GM18499 (cell line): Measurements from ENCODE around the gene HSPA12A.
"Not testable (repeated sequence)": the region's sequence is repeated elsewhere in the genome, so short reads cannot be mapped to it uniquely, and the experiment has no call there.

Experiments used
- ATAC-seq: cut with Tn5 transposase; IDR thresholded peaks from one replicate; pipeline ENCODE4 v1.9.1; 2021; ENCODE audit warnings: moderate number of reproducible peaks; ENCODE audit not compliant: insufficient read depth, unreplicated experiment

HSPA12A gene

GRCh38 chr10:116720668-116721546, 21.5 kb downstream of the HSPA12A start:
- ATAC-seq = no peak

DNA sequence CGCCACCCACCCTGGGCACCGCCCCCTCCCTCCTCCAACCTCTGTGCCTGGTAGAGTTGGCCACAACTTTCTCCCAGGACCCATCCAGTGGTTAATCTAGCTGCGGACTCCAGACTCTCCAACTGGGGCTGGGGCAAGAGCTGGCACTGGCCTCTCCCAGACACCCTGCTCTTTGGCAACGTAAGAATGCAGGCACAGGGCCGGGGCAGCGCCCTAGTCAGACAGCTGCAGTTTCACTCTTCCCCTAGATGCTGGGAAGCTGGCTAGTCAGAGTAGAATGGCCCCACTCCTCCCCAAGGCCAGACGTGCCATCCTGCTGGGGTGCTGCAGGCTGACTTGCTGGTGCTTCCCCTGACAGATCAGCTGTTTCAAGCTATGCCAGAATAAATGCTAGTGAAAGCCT, 22.1 kb downstream of the HSPA12A start:
- ATAC-seq = no peak

DNA sequence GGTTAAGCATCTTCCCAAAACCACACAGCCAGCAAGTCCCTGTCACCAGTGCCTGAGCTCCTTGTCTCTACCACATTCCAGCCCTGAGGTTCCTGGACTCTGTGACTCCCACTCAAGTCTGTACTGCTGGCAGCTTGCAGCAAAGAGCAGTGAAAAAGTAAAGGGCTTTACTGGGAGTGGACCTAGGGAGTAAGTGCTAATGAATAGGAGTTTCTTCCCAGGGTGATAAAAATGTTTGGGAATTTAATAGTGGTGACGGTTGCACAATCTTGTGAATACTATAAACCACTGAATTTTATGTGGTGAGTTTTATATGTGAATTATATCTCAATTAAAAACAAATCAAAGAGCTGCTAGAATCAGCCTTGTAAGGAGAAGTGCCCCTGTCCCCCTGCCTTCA, 22.6 kb downstream of the HSPA12A start:
- no peak for ATAC-seq

GRCh38 chr10:116718058-116718457, 24.3 kb downstream of the HSPA12A start:
- no peak for ATAC-seq

GRCh38 chr10:116716381-116716780, 26.0 kb downstream of the HSPA12A start:
- no peak for ATAC-seq

GRCh38 chr10:116715839-116716377, 26.5 kb downstream of the HSPA12A start:
- no peak for ATAC-seq

GRCh38 chr10:116715341-116715740, 27.0 kb downstream of the HSPA12A start:
- ATAC-seq = no peak

GRCh38 chr10:116713846-116714245, 28.5 kb downstream of the HSPA12A start:
- no peak for ATAC-seq

DNA sequence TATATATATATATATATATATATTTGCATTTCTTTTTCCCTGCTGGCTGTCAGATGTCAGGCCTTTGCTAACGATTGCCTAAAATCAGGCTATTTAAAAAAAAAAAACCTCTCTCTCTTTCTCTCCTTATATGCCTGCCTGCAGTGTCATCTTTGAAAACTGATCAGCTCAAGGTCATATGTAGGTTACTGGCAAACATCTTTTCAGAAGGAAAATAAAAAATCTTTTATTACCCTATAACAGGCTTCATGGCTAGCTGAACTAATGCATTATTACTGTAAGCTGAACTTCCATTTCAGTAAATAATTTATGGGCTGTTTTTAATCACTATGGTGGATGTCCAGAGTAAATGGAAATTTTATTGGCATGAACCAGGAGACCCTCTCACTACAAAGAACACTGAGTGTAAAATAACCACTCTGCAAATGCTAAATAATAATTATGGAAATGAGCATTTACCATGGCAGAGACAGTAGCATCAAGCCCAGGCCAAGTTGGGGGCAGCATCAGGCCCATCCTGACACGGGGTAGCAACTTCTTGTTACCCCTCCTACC, 29.3 kb downstream of the HSPA12A start:
- no peak for ATAC-seq

DNA sequence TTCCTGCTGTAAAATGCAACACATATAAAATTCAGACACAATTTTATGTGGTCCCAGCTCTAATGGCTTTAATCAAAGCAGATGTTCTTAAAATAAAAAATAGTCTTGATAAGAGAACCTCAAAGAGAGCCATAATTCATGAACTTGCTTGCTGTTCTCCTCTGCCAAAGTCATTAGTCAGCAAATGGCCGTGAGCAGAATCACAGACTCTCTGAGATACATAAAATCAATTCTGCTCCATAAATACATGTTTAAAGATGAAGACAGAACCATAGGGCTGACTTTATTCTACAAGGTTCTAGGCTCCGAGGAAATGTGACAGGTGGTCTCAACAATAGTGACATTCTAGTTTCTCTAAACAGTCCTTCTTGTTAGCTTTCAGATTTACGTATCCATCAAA, 29.8 kb downstream of the HSPA12A start:
- ATAC-seq = no peak

DNA sequence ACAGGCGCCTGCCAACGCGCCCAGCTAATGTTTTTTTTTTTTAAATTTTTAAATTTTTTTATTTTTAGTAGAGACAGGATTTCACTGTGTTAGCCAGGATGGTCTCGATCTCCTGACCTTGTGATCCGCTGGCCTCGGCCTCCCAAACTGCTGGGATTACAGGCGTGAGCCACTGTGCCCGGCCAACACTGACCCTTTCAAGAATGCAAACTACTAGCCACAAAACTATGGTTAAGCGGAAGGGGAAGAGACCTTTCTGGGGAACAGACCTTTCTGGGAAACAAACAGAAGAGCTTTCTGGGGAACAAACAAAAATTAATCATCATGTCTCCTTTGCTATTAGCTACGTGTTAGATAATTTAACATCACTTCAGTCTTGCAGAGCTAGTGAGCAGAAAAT, 30.6 kb downstream of the HSPA12A start:
- not testable (repeated sequence) for ATAC-seq

GRCh38 chr10:116710076-116710475, 32.3 kb downstream of the HSPA12A start:
- ATAC-seq = no peak

- ATAC-seq = no peak
Observed at GRCh38 chr10:116708877-116709276, 33.5 kb downstream of the HSPA12A start.

DNA sequence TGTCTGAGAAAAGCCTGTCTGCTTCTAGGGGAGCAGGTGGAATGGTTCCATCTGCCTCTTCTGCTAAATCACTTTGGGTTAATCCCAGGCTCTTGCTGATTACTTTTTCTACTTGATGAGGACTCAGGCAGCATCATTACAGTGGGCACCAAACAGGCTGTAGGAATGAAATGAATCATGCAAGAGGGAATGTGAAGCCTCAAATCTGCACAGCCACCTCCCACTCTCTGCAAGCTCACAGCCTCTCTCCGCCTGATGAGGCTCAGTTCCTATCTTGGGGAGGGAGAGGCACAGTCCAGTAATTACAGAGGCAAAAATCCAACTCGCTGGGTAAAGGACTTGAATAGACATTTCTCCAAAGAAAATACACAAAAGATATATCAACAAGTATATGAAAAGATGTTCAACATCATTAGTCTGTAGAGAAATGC, 34.0 kb downstream of the HSPA12A start:
- ATAC-seq = no peak

DNA sequence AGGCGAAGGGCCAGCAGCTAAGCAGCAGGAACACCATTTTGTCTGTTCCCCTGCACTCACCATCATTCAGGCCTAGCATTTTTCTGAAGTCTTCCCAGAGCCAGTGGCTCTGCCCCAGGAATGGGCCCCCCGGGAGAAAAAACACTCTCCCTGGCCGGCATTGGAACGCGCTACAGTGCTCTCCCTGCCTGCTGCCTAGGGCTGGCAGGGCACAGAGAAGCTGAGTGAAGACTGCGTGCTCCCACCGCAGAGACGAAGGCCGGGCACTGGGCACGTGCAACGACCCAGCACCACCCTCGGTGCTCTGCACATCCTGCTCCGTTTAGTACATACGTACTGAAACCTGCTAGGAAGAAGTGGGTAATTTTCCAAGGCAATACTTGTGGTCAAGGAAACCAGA, 34.4 kb downstream of the HSPA12A start:
- ATAC-seq = no peak

DNA sequence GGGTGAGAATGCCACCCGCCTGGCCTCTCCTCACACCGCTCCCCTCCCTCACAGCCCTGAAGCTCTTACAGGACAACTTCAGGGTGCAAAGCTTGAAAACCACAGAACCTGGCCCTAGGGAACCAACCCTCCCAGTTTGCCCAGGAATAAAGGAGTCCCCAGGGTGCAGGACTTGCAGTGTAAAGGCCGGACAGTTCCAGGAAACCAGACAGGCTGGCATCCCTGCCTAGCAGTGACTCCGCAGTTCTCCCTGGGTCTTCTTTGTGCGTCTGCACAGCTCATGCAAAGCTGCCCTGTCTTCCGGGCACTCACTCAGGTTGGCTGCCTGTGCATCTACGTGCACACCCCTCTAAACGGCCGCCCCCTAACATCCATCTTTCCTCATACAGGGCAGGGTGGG, 36.1 kb downstream of the HSPA12A start:
- ATAC-seq = no peak

DNA sequence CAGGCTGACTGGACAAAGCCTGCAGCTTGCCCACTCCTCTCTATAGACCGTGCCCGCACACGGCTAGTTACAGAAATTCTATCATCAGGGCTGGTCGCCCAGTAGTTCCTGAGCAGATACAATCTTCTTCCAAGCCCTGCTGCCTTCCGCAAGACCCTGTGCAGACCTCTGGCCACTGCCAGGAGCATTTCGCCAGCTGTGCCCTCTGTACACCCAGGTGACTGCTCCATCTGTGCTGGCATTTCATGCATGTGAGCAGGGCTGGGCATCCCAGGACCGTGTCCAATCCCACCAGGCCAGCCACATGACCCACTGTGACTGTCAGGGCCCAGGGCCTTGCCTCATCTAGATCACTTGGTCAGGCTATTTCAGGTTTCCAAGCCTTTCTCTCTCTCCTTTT, 36.9 kb downstream of the HSPA12A start:
- no peak for ATAC-seq

GRCh38 chr10:116704926-116705325, 37.4 kb downstream of the HSPA12A start:
- ATAC-seq = no peak

DNA sequence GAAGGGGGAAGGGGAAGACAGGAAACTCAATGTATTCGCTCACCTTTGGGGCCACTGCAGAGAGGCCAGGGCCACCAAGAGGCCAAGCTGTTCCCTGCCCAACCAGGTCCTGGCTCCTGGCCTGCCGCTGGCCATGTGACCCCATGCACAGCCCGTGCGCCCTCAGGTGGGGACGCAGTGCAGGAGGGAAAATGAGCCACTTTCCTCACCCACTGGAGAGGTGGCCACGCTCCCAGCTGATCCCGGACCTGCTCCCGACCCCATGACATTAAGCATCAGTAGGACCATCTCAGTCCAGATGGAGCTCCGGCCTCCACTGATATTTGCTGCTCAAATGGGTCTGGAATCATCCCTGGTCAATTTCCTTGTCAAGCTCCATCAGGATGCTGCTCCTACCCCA, 40.2 kb downstream of the HSPA12A start:
- ATAC-seq = no peak

DNA sequence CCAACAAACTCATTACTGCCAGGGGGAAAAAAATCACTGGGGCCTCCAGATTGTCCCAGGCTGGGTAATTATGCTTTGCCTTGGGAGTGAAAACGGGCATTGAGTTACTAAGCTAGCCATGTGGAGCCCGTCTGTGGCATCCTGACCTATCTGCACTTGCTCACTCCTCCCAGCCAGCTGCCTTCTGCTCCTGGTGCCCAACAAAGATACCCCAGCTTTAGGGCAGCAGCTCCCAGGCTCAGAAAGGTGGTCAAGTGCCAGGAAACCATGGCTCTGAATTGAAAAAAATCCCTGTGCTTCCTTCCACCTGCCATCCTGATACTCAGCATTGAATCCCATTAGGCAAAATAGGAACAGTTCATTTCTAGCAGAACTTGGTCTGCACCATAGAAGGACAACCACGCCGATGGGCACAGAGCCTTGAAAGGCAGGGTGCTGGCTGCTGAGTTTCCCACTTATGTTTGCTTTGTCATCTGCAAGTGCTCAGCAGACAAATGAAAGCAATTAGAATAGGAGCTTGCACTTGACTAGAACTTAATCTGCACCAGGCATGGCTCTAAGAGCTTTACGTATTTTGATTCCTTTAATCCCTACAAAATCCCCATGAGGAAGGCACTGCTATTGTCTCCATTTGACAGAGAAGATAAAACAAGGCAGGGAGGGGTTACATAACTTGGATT, 42.8 kb downstream of the HSPA12A start:
- no peak for ATAC-seq

DNA sequence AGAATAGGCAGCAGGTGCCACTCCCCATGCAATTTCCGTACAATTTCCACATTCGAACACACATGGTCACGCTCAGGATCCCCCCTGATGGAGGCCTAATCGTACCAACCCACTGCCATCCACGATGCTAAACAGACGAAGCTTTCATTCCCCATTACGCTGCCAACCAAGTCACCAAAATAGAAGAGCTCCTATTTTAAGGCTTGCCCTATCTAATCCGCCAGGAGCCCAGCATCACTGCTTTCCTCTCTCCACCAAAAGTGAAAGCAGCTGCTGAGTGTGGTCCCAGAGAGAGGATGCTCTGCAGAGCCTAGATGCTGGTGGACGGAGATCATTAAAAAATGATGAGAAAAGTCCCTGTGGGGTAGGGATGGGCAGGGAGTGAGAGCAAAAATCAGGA, 43.3 kb downstream of the HSPA12A start:
- no peak for ATAC-seq
